ENCODE results near the gene ERF. TPM values are rescaled to one million over a fixed set of nuclear protein-coding genes. Genes with fewer than 3 reads are reported as not detected.
A peak's percentile ranks its signal among the peaks of the same experiment; 100 is the strongest.

ERF gene
- total RNA-seq, 2 experiments from 2014 or later = 65.5 to 66.4 TPM

- intact Hi-C loops (cut with DNase I, micrococcal nuclease) = no loop called here
- no peaks in the 10 kb centered on the region for H3K27me3 Mint-ChIP-seq
- no peak for DNase-seq
- H3K36me3 Mint-ChIP-seq (ENCODE audit: low read depth) = peaks cover 50% of the 10 kb centered on the region
- ATAC-seq = no peak
- POLR2A ChIA-PET = no interaction called here
- no peaks in the 10 kb centered on the region for H3K9me3 Mint-ChIP-seq (ENCODE audit: low read depth)
- H3K4me1 Mint-ChIP-seq = peaks cover 52% of the 10 kb centered on the region
- H3K4me3 Mint-ChIP-seq = no peak overlapping the region
- CTCF ChIA-PET = no interaction called here
- peak overlapping the region; percentile 33 for H3K27ac Mint-ChIP-seq
Measured at GRCh38 chr19:42208612-42209011, 46.3 kb downstream of the ERF start.

GRCh38 chr19:42207767-42208271, 47.1 kb downstream of the ERF start:
- peaks cover 48% of the 10 kb centered on the region for H3K36me3 Mint-ChIP-seq (ENCODE audit: low read depth)
- ChIA-PET CTCF (interaction anchor here (0.6 to 1.5 kb wide), 2 partner anchors 20 to 62 kb away, joined by 3 to 4 read pairs; no protein-coding TSS in a partner anchor), POLR2A (no interaction called here)
- H3K4me3 Mint-ChIP-seq = no peak overlapping the region
- no peak for DNase-seq
- intact Hi-C loops (cut with DNase I, micrococcal nuclease) = no loop called here
- H3K27ac Mint-ChIP-seq = peak overlapping the region; percentile 74
- no peaks in the 10 kb centered on the region for H3K9me3 Mint-ChIP-seq (ENCODE audit: low read depth)
- peaks cover 50% of the 10 kb centered on the region for H3K4me1 Mint-ChIP-seq
- H3K27me3 Mint-ChIP-seq = no peaks in the 10 kb centered on the region
- peak; percentile 61 for ATAC-seq

GRCh38 chr19:42206871-42207755, 47.8 kb downstream of the ERF start:
- H3K27ac Mint-ChIP-seq = peak overlapping the region; percentile 74
- no peaks in the 10 kb centered on the region for H3K9me3 Mint-ChIP-seq (ENCODE audit: low read depth)
- intact Hi-C loops (cut with DNase I, micrococcal nuclease) = no loop called here
- H3K36me3 Mint-ChIP-seq (ENCODE audit: low read depth) = peaks cover 48% of the 10 kb centered on the region
- peaks cover 51% of the 10 kb centered on the region for H3K4me1 Mint-ChIP-seq
- DNase-seq (no peak), ATAC-seq (no peak)
- ChIA-PET POLR2A (no interaction called here), CTCF (interaction anchor here (0.6 to 1.5 kb wide), 3 partner anchors 19 to 61 kb away, joined by 3 to 7 read pairs (median 4); no protein-coding TSS in a partner anchor)
- H3K4me3 Mint-ChIP-seq = no peak overlapping the region
- no peaks in the 10 kb centered on the region for H3K27me3 Mint-ChIP-seq

GRCh38 chr19:42204664-42205063, 50.3 kb downstream of the ERF start:
- CTCF ChIA-PET = no interaction called here
- peak overlapping the region; percentile 53 for H3K27ac Mint-ChIP-seq
- POLR2A ChIA-PET = no interaction called here
- peaks cover 58% of the 10 kb centered on the region for H3K36me3 Mint-ChIP-seq (ENCODE audit: low read depth)
- no peak for ATAC-seq
- intact Hi-C loops (cut with DNase I, micrococcal nuclease) = no loop called here
- H3K27me3 Mint-ChIP-seq = no peaks in the 10 kb centered on the region
- no peaks in the 10 kb centered on the region for H3K9me3 Mint-ChIP-seq (ENCODE audit: low read depth)
- H3K4me1 Mint-ChIP-seq = peaks cover 76% of the 10 kb centered on the region
- no peak overlapping the region for H3K4me3 Mint-ChIP-seq
- no peak for DNase-seq

- Mint-ChIP-seq H3K27me3 (no peaks in the 10 kb centered on the region), H3K9me3 (ENCODE audit: low read depth) (no peaks in the 10 kb centered on the region), H3K4me1 (peaks cover 83% of the 10 kb centered on the region), H3K4me3 (no peak overlapping the region), H3K27ac (peak overlapping the region; percentile 55), H3K36me3 (ENCODE audit: low read depth) (peaks cover 56% of the 10 kb centered on the region)
- POLR2A ChIA-PET = no interaction called here
- DNase-seq (no peak), ATAC-seq (no peak)
- CTCF ChIA-PET = no interaction called here
- intact Hi-C loops (cut with DNase I, micrococcal nuclease) = no loop called here
Measured at GRCh38 chr19:42203700-42204099, 51.2 kb downstream of the ERF start.

- CTCF ChIA-PET = interaction anchor here (0.5 to 1.0 kb wide), 4 partner anchors 11 to 785 kb away, joined by 3 to 5 read pairs (median 3); no protein-coding TSS in a partner anchor
- intact Hi-C loops (cut with DNase I, micrococcal nuclease) = no loop called here
- POLR2A ChIA-PET = interaction anchor here (0.5 to 0.6 kb wide), 3 partner anchors 14 to 329 kb away, joined by 3 read pairs; no protein-coding TSS in a partner anchor
Measured at GRCh38 chr19:42202290-42202880, 52.5 kb downstream of the ERF start.

GRCh38 chr19:42201489-42202289, 53.2 kb downstream of the ERF start:
- Mint-ChIP-seq H3K36me3 (ENCODE audit: low read depth) (peaks cover 56% of the 10 kb centered on the region), H3K9me3 (ENCODE audit: low read depth) (no peaks in the 10 kb centered on the region), H3K4me3 (peak overlapping the region; percentile 37), H3K27ac (peak overlapping the region; percentile 91), H3K4me1 (peaks cover 86% of the 10 kb centered on the region), H3K27me3 (no peaks in the 10 kb centered on the region)
- ChIA-PET POLR2A (interaction anchor here (0.5 to 0.6 kb wide), 2 partner anchors 14 to 328 kb away, joined by 3 read pairs; no protein-coding TSS in a partner anchor), CTCF (interaction anchor here (0.6 to 1.0 kb wide), 2 partner anchors 11 to 13 kb away, joined by 4 to 5 read pairs; no protein-coding TSS in a partner anchor)
- ATAC-seq (peak; percentile 55), DNase-seq (peak; percentile 65)
- intact Hi-C loops (cut with DNase I, micrococcal nuclease) = no loop called here

More at GRCh38 chr19:42202290-42202880, 52.5 kb downstream of the ERF start:
- H3K27me3 Mint-ChIP-seq = no peaks in the 10 kb centered on the region
- H3K9me3 Mint-ChIP-seq (ENCODE audit: low read depth) = no peaks in the 10 kb centered on the region
- peaks cover 84% of the 10 kb centered on the region for H3K4me1 Mint-ChIP-seq
- H3K27ac Mint-ChIP-seq = peak overlapping the region; percentile 91
- DNase-seq (no peak), ATAC-seq (no peak)
- peak overlapping the region; percentile 37 for H3K4me3 Mint-ChIP-seq
- peaks cover 55% of the 10 kb centered on the region for H3K36me3 Mint-ChIP-seq (ENCODE audit: low read depth)

GRCh38 chr19:42200116-42200715, 54.7 kb downstream of the ERF start:
- DNase-seq (no peak), ATAC-seq (no peak)
- intact Hi-C loops (cut with DNase I, micrococcal nuclease) = no loop called here
- H3K27ac Mint-ChIP-seq = peak overlapping the region; percentile 91
- CTCF ChIA-PET = no interaction called here
- H3K9me3 Mint-ChIP-seq (ENCODE audit: low read depth) = no peaks in the 10 kb centered on the region
- peak overlapping the region; percentile 57 for H3K4me3 Mint-ChIP-seq
- peaks cover 87% of the 10 kb centered on the region for H3K4me1 Mint-ChIP-seq
- no peaks in the 10 kb centered on the region for H3K27me3 Mint-ChIP-seq
- peaks cover 52% of the 10 kb centered on the region for H3K36me3 Mint-ChIP-seq (ENCODE audit: low read depth)
- POLR2A ChIA-PET = no interaction called here

GRCh38 chr19:42199440-42200115, 55.4 kb downstream of the ERF start:
- Mint-ChIP-seq H3K27ac (peak overlapping the region; percentile 91), H3K9me3 (ENCODE audit: low read depth) (no peaks in the 10 kb centered on the region), H3K4me3 (peak overlapping the region; percentile 57), H3K4me1 (peaks cover 81% of the 10 kb centered on the region), H3K36me3 (ENCODE audit: low read depth) (peaks cover 52% of the 10 kb centered on the region), H3K27me3 (no peaks in the 10 kb centered on the region)
- POLR2A ChIA-PET = no interaction called here
- ATAC-seq = peak; percentile 69
- peak; percentile 83 for DNase-seq
- CTCF ChIA-PET = interaction anchor here (0.6 to 2.1 kb wide), 3 partner anchors 15 to 147 kb away, joined by 5 to 12 read pairs (median 5); no protein-coding TSS in a partner anchor
- intact Hi-C loops (cut with DNase I, micrococcal nuclease) = loop anchor here in 1 of 2 experiments (1.0 to 5.0 kb wide), 3 partner anchors 18 to 83 kb away; partner anchors contain the start of genes DEDD2 and GSK3A
